Natural killer cell (primary cell): ENCODE measurements around the gene EIF4E1B. TPM values are rescaled to one million over a fixed set of nuclear protein-coding genes. Genes with fewer than 3 reads are reported as not detected.

Source experiments
- ATAC-seq, 3 donors: fragments of 150-1000 bp in 2 of 3; fragments of 200-7000 bp in 1 of 3; cut with Tn5 transposase; 1 replicate in 1 of 3; 2 replicates in 2 of 3; pipeline ENCODE4 v1.10.0; 2021; ENCODE audit warnings: mild to moderate bottlenecking in 2 of 3, moderate library complexity in 2 of 3
- DNase-seq, 2 donors: peaks; one replicate each; pipeline versions ENCODE4 v3.0.0 to v3.0.0-alpha.2; 2013 to 2021; ENCODE audit warnings: mixed read lengths in 1 of 2
- H3K27ac ChIP-seq: one replicate; pipeline ENCODE4 v1.5.1; 2013; ENCODE audit warnings: mild to moderate bottlenecking, low read length
- H3K27me3 ChIP-seq: one replicate; pipeline ENCODE4 v1.6.1; 2013; ENCODE audit warnings: low read length; ENCODE audit not compliant: control insufficient read depth, insufficient read depth
- H3K36me3 ChIP-seq: one replicate; pipeline ENCODE4 v1.6.1; 2013; ENCODE audit warnings: low read length; ENCODE audit not compliant: control insufficient read depth, insufficient read depth
- H3K4me1 ChIP-seq: one replicate; pipeline ENCODE4 v1.6.1; 2013; ENCODE audit warnings: low read length; ENCODE audit not compliant: control insufficient read depth, insufficient read depth
- H3K4me3 ChIP-seq: one replicate; pipeline ENCODE4 v1.5.1; 2013; ENCODE audit warnings: low read length
- H3K9me3 ChIP-seq: one replicate; pipeline ENCODE4 v1.6.1; 2013; ENCODE audit warnings: low read length; ENCODE audit not compliant: control insufficient read depth, insufficient read depth
- H3K27ac Mint-ChIP-seq, 2 donors: one replicate each; pipeline ENCODE4 v1.8.0; 2022; ENCODE audit warnings: mild to moderate bottlenecking in 2 of 2, mixed read lengths in 2 of 2, moderate library complexity in 1 of 2
- H3K27me3 Mint-ChIP-seq, 2 donors: one replicate each; pipeline ENCODE4 v1.8.0; 2022; ENCODE audit warnings: low read depth in 2 of 2, mixed read lengths in 2 of 2
- H3K36me3 Mint-ChIP-seq: one replicate; pipeline ENCODE4 v1.8.0; 2022; ENCODE audit warnings: mixed read lengths
- H3K4me1 Mint-ChIP-seq, 2 donors: one replicate each; pipeline ENCODE4 v1.8.0; 2022; ENCODE audit warnings: mixed read lengths in 2 of 2
- H3K4me3 Mint-ChIP-seq: one replicate; pipeline ENCODE4 v1.8.0; 2022; ENCODE audit warnings: mild to moderate bottlenecking, moderate library complexity, mixed read lengths
- H3K9me3 Mint-ChIP-seq, 2 donors: one replicate each; pipeline ENCODE4 v1.8.0; 2022; ENCODE audit warnings: mixed read lengths in 2 of 2
- WGBS: methylation state at CpG from one replicate; pipeline ENCODE4 v1.1.7; 2013; ENCODE audit warnings: missing lambda C conversion rate; ENCODE audit not compliant: insufficient coverage; 5-methylcytosine and 5-hydroxymethylcytosine counted together
- intact Hi-C: fragments of 100-400 bp; cut with micrococcal nuclease; formaldehyde crosslinking; loops from one replicate; pipeline ENCODE4 v1.14.2; 2022
- total RNA-seq, 4 donors: library from RNA; stranded (reverse); fragments of 120-200 nt in 1 of 4; gene quantifications; one replicate each; pipeline versions ENCODE4 v1.2.3 to v1.2.4, GENCODE V29; 2013 to 2022
- TF ChIP-seq, protein P1 (sequence below): fragments of 200-600 bp; IDR thresholded peaks from one replicate; pipeline ENCODE4 v1.8.0; 2022; ENCODE audit warnings: antibody characterized with exemption

Gene EIF4E1B
- total RNA-seq, 3 donors from 2014 or later (not counting 1 experiment from before 2014, with no cell fraction given) = not detected

DNA sequence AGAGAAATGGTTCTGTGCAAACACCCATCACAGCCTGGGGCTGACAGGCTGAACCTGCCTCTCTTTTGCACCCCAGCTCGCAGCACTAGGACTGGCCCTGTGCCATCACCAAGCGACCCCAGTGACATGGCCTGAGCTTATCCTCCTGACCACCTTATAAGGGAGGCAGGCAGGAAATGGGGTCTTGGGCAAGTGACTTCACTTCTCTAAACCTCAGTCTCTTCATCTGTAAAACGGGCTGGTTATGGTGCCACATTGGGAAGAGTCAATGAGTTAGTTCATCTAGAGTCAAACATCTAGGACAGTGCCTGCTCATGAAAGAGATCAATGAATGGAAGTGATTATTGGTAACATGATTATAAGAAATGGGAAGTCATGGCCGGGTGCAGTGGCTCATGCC, 6.3 kb upstream of the EIF4E1B start:
- peaks cover 36 to 51% of the 10 kb centered on the region in 2 donors for H3K27me3 Mint-ChIP-seq
- H3K9me3 Mint-ChIP-seq = no peaks in the 10 kb centered on the region
- H3K4me3 ChIP-seq = no peak overlapping the region
- H3K36me3 ChIP-seq = no peaks in the 10 kb centered on the region
- H3K27ac ChIP-seq = no peak overlapping the region
- intact Hi-C loops = no loop called here
- peaks cover 26% of the 10 kb centered on the region for H3K4me1 ChIP-seq
- no peak for DNase-seq
- 69% methylated on average over 4 of the region's 4 CpGs for WGBS
- peaks cover 28% of the 10 kb centered on the region for H3K27me3 ChIP-seq
- no peaks in the 10 kb centered on the region for H3K36me3 Mint-ChIP-seq
- H3K4me3 Mint-ChIP-seq = no peak overlapping the region
- H3K4me1 Mint-ChIP-seq = peaks cover 11 to 28% of the 10 kb centered on the region in 2 donors
- no peak for ATAC-seq
- TF ChIP-seq, protein P1, sequence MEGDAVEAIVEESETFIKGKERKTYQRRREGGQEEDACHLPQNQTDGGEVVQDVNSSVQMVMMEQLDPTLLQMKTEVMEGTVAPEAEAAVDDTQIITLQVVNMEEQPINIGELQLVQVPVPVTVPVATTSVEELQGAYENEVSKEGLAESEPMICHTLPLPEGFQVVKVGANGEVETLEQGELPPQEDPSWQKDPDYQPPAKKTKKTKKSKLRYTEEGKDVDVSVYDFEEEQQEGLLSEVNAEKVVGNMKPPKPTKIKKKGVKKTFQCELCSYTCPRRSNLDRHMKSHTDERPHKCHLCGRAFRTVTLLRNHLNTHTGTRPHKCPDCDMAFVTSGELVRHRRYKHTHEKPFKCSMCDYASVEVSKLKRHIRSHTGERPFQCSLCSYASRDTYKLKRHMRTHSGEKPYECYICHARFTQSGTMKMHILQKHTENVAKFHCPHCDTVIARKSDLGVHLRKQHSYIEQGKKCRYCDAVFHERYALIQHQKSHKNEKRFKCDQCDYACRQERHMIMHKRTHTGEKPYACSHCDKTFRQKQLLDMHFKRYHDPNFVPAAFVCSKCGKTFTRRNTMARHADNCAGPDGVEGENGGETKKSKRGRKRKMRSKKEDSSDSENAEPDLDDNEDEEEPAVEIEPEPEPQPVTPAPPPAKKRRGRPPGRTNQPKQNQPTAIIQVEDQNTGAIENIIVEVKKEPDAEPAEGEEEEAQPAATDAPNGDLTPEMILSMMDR = no peak
- H3K9me3 ChIP-seq = no peaks in the 10 kb centered on the region
- no peak overlapping the region for H3K27ac Mint-ChIP-seq

DNA sequence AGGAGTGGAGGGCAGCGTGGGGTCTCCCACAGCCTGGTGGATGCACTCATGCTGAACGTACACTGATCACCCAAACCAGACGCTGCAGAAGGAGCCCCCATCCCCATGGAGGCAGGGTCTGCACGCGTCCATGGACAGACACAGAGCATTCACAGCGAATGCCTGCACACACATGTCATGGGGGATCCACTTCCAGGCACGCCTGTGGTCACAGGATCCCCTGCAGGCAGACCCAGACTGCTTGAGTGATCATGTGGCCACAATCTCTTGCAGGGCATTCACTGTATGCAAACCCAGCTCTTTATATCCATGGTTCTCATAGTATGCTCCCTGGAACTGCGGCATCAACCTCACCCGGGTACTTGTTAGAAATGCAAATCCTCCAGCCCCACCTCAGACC, 5.5 kb upstream of the EIF4E1B start:
- Mint-ChIP-seq H3K9me3 (no peaks in the 10 kb centered on the region), H3K36me3 (no peaks in the 10 kb centered on the region), H3K4me3 (no peak overlapping the region), H3K4me1 (peaks cover 11 to 23% of the 10 kb centered on the region in 2 donors), H3K27me3 (peaks cover 36 to 49% of the 10 kb centered on the region in 2 donors), H3K27ac (no peak overlapping the region)
- H3K36me3 ChIP-seq = no peaks in the 10 kb centered on the region
- H3K27ac ChIP-seq = no peak overlapping the region
- DNase-seq (no peak), ATAC-seq (no peak)
- 73% methylated on average over 9 of the region's 9 CpGs for WGBS
- TF ChIP-seq, protein P1 = no peak
- intact Hi-C loops = no loop called here
- no peaks in the 10 kb centered on the region for H3K9me3 ChIP-seq
- H3K4me3 ChIP-seq = no peak overlapping the region
- H3K27me3 ChIP-seq = peaks cover 28% of the 10 kb centered on the region
- peaks cover 25% of the 10 kb centered on the region for H3K4me1 ChIP-seq

DNA sequence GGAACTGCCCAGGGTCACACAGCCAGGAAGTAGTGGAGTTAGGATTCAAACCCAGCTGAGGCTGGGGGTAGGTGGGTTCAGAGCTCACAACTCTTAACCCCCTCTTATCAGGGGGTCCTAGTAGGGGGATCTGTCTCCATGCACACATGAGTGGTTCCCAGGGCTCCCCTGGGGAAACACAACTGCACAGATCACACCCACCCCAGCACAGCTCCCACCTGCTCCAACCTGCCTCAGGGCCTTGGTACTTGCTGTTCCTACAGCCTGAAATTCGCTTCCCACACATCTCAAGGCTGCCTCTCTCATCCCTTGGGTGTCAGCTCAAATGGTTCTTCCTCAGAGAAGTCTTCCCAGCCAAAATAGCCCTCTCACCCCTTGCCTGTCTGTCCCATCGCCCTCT, 5.0 kb upstream of the EIF4E1B start:
- peaks cover 6 to 18% of the 10 kb centered on the region in 2 donors for H3K4me1 Mint-ChIP-seq
- TF ChIP-seq, protein P1 = no peak
- Histone ChIP-seq H3K27ac (no peak overlapping the region), H3K9me3 (no peaks in the 10 kb centered on the region), H3K27me3 (peaks cover 23% of the 10 kb centered on the region), H3K36me3 (no peaks in the 10 kb centered on the region), H3K4me3 (no peak overlapping the region), H3K4me1 (peaks cover 22% of the 10 kb centered on the region)
- WGBS = 83% methylated on average over 2 of the region's 2 CpGs
- no peaks in the 10 kb centered on the region for H3K9me3 Mint-ChIP-seq
- H3K27me3 Mint-ChIP-seq = peaks cover 31 to 44% of the 10 kb centered on the region in 2 donors
- no peak overlapping the region for H3K4me3 Mint-ChIP-seq
- H3K27ac Mint-ChIP-seq = no peak overlapping the region
- no peaks in the 10 kb centered on the region for H3K36me3 Mint-ChIP-seq
- ATAC-seq (no peak), DNase-seq (no peak)
- intact Hi-C loops = no loop called here
